Measurements from ENCODE around the gene PCK1. TPM values are rescaled to one million over a fixed set of nuclear protein-coding genes. Genes with fewer than 3 reads are reported as not detected.

Gene PCK1
- total and polyA plus RNA-seq, 2 of the 8 experiments (the other 6 are each of a cell fraction or from before 2014, with no cell fraction given), result not detected

DNA sequence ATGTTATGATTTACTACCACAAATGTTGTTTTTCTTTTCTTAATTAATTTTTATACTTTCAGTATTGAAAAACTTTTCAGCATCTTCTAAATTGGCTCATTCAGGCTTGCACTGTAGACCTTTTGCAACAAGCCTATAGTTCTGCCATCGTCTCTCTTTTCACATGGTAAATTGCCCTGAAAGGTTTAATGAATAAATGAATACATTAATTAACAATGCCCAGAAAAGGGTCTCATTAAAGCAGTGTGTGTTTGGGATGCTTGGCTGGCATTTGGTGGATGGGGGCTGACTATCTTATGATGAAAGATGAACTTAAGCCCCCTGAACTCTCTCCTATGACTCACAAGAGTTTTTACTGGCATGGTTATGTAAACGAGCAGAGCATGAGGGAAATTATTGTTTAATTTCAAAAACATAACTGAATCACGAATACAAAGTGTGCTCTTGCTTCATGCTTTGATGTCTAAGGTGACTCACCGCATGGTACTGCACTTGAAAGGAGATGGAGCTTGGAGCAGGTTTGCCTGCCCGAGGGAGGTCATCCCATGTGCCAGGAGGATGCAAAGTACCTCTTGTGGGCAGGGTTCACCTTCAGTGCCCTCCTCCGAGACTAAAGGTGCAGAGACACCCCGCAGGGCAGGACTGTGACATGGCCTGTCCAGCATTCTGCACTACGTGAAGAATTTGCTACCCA, 13.8 kb upstream of the PCK1 start (continued):
- TF ChIP-seq SIN3A (conservative IDR thresholded peaks at IDR 0.05 in 1 of 2, IDR thresholded peaks at IDR 0.05 in 1 of 2; ENCODE audit: low read depth in 1 of 2, low read length in 2 of 2) (no peak), NRF1 (IDR thresholded peaks at IDR 0.05; ENCODE audit: low read depth, low read length) (no peak), TAF1 (IDR thresholded peaks at IDR 0.05; ENCODE audit: low read depth, low read length) (no peak), CBX8 (IDR thresholded peaks at IDR 0.05; ENCODE audit: borderline replicate concordance, low read depth, low read length) (no peak), JUN (IDR thresholded peaks at IDR 0.05; ENCODE audit: low read depth, low read length) (no peak), EZH2 (IDR thresholded peaks at IDR 0.05; ENCODE audit: low read depth, low read length, severe bottlenecking) (no peak)

All from H1 (cell line).